GM21619 (cell line): ENCODE data around the gene IFNGR1.
"Not testable (repeated sequence)": the region's sequence is repeated elsewhere in the genome, so short reads cannot be mapped to it uniquely, and the experiment has no call there.

ENCODE experiments used
- ATAC-seq: cut with Tn5 transposase; IDR thresholded peaks from one replicate; pipeline ENCODE4 v1.9.1; 2021; ENCODE audit not compliant: unreplicated experiment

The IFNGR1 gene

DNA sequence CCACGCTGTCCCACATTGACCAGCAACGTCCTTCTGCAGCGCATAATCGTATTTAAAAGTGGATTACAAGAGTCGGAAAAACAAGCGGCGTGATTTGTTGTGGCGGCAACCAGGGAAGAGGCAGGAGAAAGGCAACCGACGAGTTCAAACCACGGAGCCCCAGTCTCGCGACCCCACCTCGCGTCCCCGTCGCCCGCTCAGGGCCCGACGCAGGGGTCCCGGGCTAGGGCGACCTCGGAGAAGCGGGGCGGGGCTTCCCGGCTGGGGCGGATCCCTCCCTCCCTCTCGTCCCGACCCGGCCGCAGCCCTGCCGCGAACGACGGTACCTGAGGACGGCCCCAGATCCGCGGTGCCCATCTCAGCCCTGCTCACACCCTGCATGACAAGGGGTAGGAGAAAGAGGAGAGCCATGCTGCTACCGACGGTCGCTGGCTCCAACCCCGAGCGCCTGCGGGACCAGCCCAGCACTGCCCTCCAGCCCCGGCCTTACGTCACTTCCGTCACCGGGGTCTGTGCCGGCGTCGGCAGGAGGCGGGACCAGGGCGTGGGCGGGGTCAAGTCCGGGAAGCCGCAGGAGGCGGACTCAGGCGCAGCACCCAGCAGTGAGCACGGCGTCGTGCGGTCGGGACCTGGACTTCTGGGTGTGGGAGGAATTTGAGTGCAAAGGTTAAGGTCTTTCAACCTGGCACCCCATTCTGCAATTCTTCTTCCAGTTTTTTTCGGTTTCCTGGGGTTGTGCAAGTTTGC is at the start of gene IFNGR1:
IFNGR1 (minus strand) TSS at position 469 of the 747 bp plus-strand sequence; CDS start at position 411, 58 bp downstream.
- peak; percentile 95 for ATAC-seq

- no peak for ATAC-seq
These were observed 49.7 kb upstream of the IFNGR1 start for GRCh38 chr6:137268911-137269310.

GRCh38 chr6:137266309-137266586 is 47.1 kb upstream of the IFNGR1 start:
- no peak for ATAC-seq

DNA sequence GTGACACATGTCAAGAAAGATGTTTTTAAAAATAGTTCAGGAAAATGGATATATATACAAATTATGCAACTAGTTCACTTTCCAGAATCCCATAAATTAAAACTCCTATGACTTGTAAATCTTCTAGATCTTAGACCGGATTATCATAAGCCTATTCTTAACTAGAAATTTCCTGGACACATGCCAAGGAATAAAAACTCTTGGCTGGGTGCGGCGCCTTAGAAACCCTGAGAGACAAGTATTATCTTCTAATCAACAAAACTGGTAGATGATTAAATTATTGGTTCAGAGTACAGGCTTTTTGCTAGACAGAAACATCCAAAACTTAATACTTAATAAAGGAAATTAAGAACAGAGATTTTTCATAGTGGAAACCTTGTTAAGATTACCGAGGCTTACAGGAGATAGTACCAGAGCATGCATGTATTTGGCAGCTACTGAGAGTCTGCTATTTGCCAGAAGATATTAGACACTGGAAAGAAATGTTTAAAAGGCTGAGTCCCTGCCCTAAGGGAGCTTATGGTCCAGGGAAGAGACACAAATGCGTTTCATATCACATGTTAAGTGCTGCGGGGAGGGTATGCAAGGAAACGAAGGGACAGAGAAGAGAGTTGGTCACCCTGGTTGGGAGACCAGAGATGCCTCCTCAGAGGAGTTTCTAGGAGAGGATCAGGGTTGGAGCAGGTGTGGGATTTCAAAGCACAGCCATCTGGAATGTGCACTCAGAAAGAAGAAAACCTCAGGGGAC is 46.5 kb upstream of the IFNGR1 start:
- no peak for ATAC-seq

GRCh38 chr6:137264311-137265075 is 45.3 kb upstream of the IFNGR1 start:
- ATAC-seq: no peak

GRCh38 chr6:137261761-137262160 is 42.6 kb upstream of the IFNGR1 start:
- peak; percentile 74 for ATAC-seq

DNA sequence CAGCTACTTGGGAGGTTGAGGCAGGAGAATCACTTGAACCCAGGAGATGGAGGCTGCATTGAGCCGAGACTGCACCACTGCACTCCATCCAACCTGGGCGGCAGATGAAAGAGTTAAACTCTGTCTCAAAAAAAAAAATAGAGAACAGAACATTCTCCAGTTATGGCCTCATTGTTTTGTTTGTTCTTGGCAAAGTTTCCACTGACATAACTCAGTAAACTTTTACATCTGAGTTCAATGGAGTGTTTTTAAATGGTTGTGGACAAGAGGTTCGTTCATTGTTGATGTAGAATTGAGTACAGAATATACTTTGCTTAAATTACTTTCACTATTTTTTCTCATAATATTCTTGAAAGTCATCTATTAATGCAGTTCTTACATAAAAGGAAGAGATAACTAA is 42.2 kb upstream of the IFNGR1 start:
- peak; percentile 17 for ATAC-seq

GRCh38 chr6:137260217-137260616 is 41.0 kb upstream of the IFNGR1 start:
- no peak for ATAC-seq

GRCh38 chr6:137259349-137259748 is 40.2 kb upstream of the IFNGR1 start:
- no peak for ATAC-seq

DNA sequence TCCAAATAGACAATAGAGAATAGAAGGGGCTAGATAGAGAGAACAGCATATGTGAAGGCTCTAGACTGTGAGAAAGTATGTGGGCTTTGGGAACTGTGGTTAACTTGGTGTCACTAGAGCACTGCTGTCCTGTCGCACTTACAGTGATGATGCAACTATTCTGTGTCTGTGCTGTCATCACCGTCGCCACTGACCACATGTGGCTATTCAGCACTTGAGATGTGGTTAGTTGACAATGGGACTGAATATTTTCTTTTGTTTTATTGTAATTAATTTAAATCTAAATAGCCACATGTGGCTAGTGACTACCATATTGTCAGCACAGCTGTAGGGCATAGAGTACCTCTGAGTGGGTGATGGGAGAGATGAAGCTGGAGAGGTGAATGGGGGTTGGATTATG is 39.0 kb upstream of the IFNGR1 start:
- peak; percentile 42 for ATAC-seq

- no peak for ATAC-seq
These were observed 37.3 kb upstream of the IFNGR1 start for GRCh38 chr6:137256350-137257103.

GRCh38 chr6:137254966-137255365 is 35.8 kb upstream of the IFNGR1 start:
- no peak for ATAC-seq

DNA sequence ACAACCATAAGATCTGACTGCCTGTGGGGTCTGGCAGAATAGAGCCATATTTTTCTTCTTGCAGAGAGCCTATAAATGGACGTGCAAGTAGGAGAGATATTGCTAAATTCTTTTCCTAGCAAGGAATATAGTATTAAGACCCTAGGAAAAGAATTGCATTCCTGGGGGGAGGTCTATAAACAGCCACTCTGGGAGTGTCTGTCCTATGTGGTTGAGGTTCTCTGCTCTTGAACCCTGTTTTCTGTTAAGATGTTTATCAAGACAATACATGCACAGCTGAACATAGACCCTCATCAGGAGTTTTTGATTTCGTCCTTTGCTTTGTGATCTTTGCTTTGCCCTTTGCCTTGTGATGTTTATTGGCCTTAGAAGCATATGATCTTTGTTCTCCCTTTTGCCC is 35.2 kb upstream of the IFNGR1 start:
- not testable (repeated sequence) for ATAC-seq

DNA sequence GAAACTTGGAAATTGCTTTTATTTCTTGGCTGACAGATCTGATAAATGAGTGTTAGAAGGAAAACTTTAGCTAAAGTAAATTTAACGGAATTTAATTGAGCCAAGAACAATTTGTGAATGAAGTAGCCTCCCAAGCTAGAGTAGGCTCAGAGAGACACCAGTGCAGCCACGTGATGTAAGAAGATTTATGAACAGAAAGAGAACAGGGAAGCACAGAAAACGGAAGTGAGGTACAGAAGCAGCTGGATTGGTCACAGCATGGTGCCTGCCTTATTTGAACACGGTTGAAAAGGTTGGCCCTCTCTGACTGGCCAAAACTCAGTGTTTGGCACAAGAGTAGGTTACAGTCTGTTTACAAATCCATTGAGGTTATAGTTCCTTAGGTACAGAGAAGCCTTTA is 29.5 kb upstream of the IFNGR1 start:
- ATAC-seq: no peak

GRCh38 chr6:137247724-137248123 is 28.5 kb upstream of the IFNGR1 start:
- no peak for ATAC-seq

DNA sequence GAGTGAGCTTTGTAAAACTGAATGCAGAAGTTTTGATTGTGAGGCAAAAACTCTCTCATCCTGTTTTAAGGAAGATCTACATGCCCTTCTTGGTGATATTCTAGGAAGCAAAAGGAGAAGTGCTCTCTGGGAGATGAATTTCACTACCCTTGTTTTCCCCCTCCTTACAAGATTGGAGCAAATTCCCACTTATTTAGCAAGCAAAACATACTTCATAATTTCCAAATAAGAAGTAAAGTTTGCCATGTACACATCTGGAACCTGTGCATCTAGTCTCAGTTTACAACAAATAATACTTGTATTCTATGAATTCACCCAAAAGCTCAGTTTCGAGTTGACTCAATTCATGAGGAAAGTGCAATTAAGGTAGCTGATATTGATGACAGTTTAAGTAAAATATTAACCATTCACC is 27.6 kb upstream of the IFNGR1 start:
- ATAC-seq: peak; percentile 76

GRCh38 chr6:137246164-137246563 is 27.0 kb upstream of the IFNGR1 start:
- no peak for ATAC-seq

- no peak for ATAC-seq
These were observed 22.4 kb upstream of the IFNGR1 start for GRCh38 chr6:137241481-137242038.

DNA sequence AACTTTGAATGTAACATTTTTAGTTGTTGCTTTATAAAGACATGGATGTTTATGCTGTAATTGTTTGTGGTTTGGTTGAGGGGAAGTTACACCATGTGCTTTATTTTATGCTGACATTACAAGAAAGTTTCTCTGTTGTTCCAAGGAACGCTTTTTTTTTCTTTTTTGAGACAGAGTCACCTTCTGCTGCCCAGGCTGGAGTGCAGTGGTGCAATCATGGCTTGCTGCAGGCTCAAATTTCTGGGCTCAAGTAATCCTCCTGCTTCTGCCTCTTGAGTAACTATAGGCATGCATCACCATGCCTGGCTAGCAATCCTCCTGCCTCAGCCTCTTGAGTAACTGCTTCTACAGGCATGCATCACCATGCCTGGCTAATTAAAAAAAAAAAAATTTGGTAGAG is 21.0 kb upstream of the IFNGR1 start:
- ATAC-seq: no peak

GRCh38 chr6:137237413-137238170 is 18.4 kb upstream of the IFNGR1 start:
- no peak for ATAC-seq
